ENCODE data around the gene OR52M1.
"Not testable (repeated sequence)": the region's sequence is repeated elsewhere in the genome, so short reads cannot be mapped to it uniquely, and the experiment has no call there.

OR52M1 gene

GRCh38 chr11:4544891-4545290 lies at the start of gene OR52M1:
TSS of gene OR52M1 (plus strand) at chr11:4545191. CDS start at chr11:4545191, 0 bp downstream.
- no peak for DNase-seq (ENCODE audit: low read depth in 2 of 2)

- DNase-seq (ENCODE audit: low read depth in 2 of 2), result no peak
These were observed 49.5 kb upstream of the OR52M1 start for GRCh38 chr11:4495487-4495886.

GRCh38 chr11:4495986-4496385 lies 49.0 kb upstream of the OR52M1 start:
- DNase-seq (ENCODE audit: low read depth in 2 of 2), result no peak

- DNase-seq (ENCODE audit: low read depth in 2 of 2), result no peak
These were observed 48.3 kb upstream of the OR52M1 start for GRCh38 chr11:4496557-4497248.

- no peak for DNase-seq (ENCODE audit: low read depth in 2 of 2)
These were observed 36.1 kb upstream of the OR52M1 start for GRCh38 chr11:4508886-4509285.

GRCh38 chr11:4511282-4512245 lies 33.4 kb upstream of the OR52M1 start:
- no peak for DNase-seq (ENCODE audit: low read depth in 2 of 2)

GRCh38 chr11:4514196-4514595 lies 30.8 kb upstream of the OR52M1 start:
- DNase-seq (ENCODE audit: low read depth in 2 of 2), result no peak

- no peak for DNase-seq (ENCODE audit: low read depth in 2 of 2)
These were observed 22.7 kb upstream of the OR52M1 start for GRCh38 chr11:4522339-4522738.

GRCh38 chr11:4522752-4523151 lies 22.2 kb upstream of the OR52M1 start:
- DNase-seq (ENCODE audit: low read depth in 2 of 2), result no peak

GRCh38 chr11:4523666-4524065 lies 21.3 kb upstream of the OR52M1 start:
- no peak for DNase-seq (ENCODE audit: low read depth in 2 of 2)

GRCh38 chr11:4527926-4528325 lies 17.1 kb upstream of the OR52M1 start:
- no peak for DNase-seq (ENCODE audit: low read depth in 2 of 2)

GRCh38 chr11:4531686-4532085 lies 13.3 kb upstream of the OR52M1 start:
- not testable (repeated sequence) for DNase-seq (ENCODE audit: low read depth in 2 of 2)

GRCh38 chr11:4539603-4540219 lies 5.3 kb upstream of the OR52M1 start:
- peak; percentile 1 to 15 for DNase-seq (ENCODE audit: low read depth in 2 of 2)

GRCh38 chr11:4541071-4541470 lies 3.9 kb upstream of the OR52M1 start:
- no peak for DNase-seq (ENCODE audit: low read depth in 2 of 2)

- DNase-seq (ENCODE audit: low read depth in 2 of 2), result no peak
These were observed 1.4 kb upstream of the OR52M1 start for GRCh38 chr11:4543561-4543960.

- DNase-seq (ENCODE audit: low read depth in 2 of 2), result no peak
These were observed 1.9 kb downstream of the OR52M1 start for GRCh38 chr11:4546878-4547277.

- DNase-seq (ENCODE audit: low read depth in 2 of 2), result no peak
These were observed 2.4 kb downstream of the OR52M1 start for GRCh38 chr11:4547416-4547815.

GRCh38 chr11:4551346-4551979 lies 6.5 kb downstream of the OR52M1 start:
- no peak for DNase-seq (ENCODE audit: low read depth in 2 of 2)

- DNase-seq (ENCODE audit: low read depth in 2 of 2), result no peak
These were observed 14.8 kb downstream of the OR52M1 start for GRCh38 chr11:4559527-4560440.

- DNase-seq (ENCODE audit: low read depth in 2 of 2), result no peak
These were observed 15.5 kb downstream of the OR52M1 start for GRCh38 chr11:4560467-4560866.

GRCh38 chr11:4565371-4565770 lies 20.4 kb downstream of the OR52M1 start:
- DNase-seq (ENCODE audit: low read depth in 2 of 2), result no peak

Data from stimulated activated CD8-positive, alpha-beta memory T cell treated with anti-CD3 and anti-CD28 coated beads, Interleukin-2, amount 100 ng/mL, for 1 hour (primary cell).